Stimulated activated CD4-positive, alpha-beta T cell treated with anti-CD3 and anti-CD28 coated beads, Interleukin-15, amount 100 ng/mL, for 1 hour (primary cell): Measurements from ENCODE around the gene R3HDM2.
"Not testable (repeated sequence)": the region's sequence is repeated elsewhere in the genome, so short reads cannot be mapped to it uniquely, and the experiment has no call there.

Experiments used
- DNase-seq, 2 donors: peaks; one replicate each; pipeline ENCODE4 v3.0.0-alpha.2; 2020; ENCODE audit warnings: low read depth in 1 of 2, low spot score in 1 of 2

The R3HDM2 gene

GRCh38 chr12:57454213-57454565 lies 23.3 kb upstream of the R3HDM2 start:
- DNase-seq = no peak

- DNase-seq = peak in 1 of 2 donors; percentile 41
Observed at GRCh38 chr12:57452937-57453509, 22.2 kb upstream of the R3HDM2 start.

GRCh38 chr12:57452181-57452936 lies 21.5 kb upstream of the R3HDM2 start:
- no peak for DNase-seq

GRCh38 chr12:57451233-57451778 lies 20.5 kb upstream of the R3HDM2 start:
- DNase-seq = no peak

GRCh38 chr12:57450057-57450456 lies 19.2 kb upstream of the R3HDM2 start:
- no peak for DNase-seq

GRCh38 chr12:57449375-57449774 lies 18.5 kb upstream of the R3HDM2 start:
- no peak for DNase-seq

- no peak for DNase-seq
Observed at GRCh38 chr12:57448669-57449068, 17.8 kb upstream of the R3HDM2 start.

GRCh38 chr12:57446292-57446960 lies 15.6 kb upstream of the R3HDM2 start:
- DNase-seq = no peak

- DNase-seq = no peak
Observed at GRCh38 chr12:57444744-57445143, 13.9 kb upstream of the R3HDM2 start.

GRCh38 chr12:57444337-57444736 lies 13.5 kb upstream of the R3HDM2 start:
- not testable (repeated sequence) for DNase-seq

GRCh38 chr12:57441846-57442427 lies 11.1 kb upstream of the R3HDM2 start:
- no peak for DNase-seq

- DNase-seq = not testable (repeated sequence)
Observed at GRCh38 chr12:57441393-57441792, 10.6 kb upstream of the R3HDM2 start.

GRCh38 chr12:57439762-57440266 lies 9.0 kb upstream of the R3HDM2 start:
- no peak for DNase-seq

- DNase-seq = no peak
Observed at GRCh38 chr12:57438400-57438799, 7.6 kb upstream of the R3HDM2 start.

- no peak for DNase-seq
Observed at GRCh38 chr12:57435293-57435692, 4.5 kb upstream of the R3HDM2 start.

GRCh38 chr12:57434517-57435223 lies 3.8 kb upstream of the R3HDM2 start, which contains the start of gene INHBC:
Gene INHBC, plus strand, starts transcription at chr12:57434784. Its CDS starts 103 bp downstream, at chr12:57434887.
- no peak for DNase-seq

- no peak for DNase-seq
Observed at GRCh38 chr12:57433370-57433769, 2.5 kb upstream of the R3HDM2 start.

- DNase-seq = no peak
Observed at GRCh38 chr12:57431654-57432188, 878 bp upstream of the R3HDM2 start.

GRCh38 chr12:57430112-57430930 lies 522 bp downstream of the R3HDM2 start:
- DNase-seq = no peak
